Activated gamma-delta T cell treated with Interleukin-2 at 50 U/mL for 16 hours (primary cell): ENCODE results near the gene MRPL21.
"Not testable (repeated sequence)": the region's sequence is repeated elsewhere in the genome, so short reads cannot be mapped to it uniquely, and the experiment has no call there.

Experiments used
- DNase-seq: peaks from one replicate; pipeline ENCODE4 v3.0.0-alpha.2; 2020

MRPL21 gene

DNA sequence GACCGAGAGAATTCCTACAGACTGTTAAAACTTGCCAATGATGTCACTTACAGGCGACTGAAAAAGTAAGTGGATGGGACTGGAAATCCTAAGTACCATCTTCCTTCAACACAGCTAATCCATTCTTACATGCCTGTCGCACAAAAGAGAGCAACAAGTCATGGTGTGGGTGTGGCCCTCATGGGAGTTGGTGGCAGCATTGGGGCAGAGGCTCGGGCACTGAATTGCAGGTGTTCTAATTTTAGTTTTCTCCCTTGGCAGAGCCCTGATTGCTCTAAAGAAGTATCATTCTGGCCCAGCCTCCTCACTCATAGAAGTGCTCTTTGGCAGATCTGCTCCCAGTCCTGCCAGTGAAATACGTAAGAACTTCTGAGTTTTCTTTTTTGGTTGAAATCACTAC lies 4.6 kb upstream of the MRPL21 start:
- DNase-seq, result no peak

DNA sequence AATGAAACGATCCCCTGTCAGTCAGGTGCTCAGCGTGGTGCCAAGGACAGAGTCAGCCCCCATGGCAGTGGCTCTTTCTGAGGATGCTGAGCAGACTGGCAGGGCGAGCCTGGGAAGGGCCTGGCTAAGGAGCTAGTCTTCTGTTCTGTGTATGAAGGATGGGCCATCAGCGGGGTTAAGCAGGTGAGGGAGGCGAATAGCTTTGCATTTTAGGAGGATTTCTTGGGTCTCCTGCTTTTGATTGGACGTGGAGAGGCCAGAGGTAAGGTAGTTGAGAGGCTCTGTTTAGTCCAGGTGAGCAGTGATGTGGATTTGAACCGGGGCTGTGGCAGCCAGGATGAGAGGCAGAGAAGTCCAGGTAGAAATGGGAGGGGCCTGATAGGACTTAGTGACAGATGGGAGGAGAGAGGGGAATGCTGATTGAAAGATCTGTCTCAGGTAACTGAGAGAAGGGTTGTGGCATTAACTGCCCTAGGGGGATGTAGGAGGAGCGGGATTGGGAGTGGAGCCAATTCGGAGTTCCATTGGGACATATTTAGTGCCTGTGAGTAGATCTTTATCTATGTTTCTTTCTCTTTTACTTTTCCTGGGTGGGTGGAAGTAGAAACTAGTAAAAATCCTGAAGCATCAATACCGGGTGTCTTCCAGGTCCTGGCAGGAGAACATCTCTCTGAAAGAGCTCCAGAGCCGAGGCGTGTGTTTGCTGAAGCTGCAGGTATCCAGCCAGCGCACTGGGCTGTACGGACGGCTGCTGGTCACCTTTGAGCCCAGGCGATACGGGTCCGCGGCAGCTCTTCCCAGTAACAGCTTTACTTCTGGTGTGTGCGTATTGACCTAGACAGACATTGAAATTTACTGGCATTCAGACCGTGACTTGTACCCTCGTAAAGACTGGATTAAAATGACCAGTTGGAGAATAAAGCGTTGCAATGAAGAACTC lies 2.1 kb upstream of the MRPL21 start:
- DNase-seq, result no peak

DNA sequence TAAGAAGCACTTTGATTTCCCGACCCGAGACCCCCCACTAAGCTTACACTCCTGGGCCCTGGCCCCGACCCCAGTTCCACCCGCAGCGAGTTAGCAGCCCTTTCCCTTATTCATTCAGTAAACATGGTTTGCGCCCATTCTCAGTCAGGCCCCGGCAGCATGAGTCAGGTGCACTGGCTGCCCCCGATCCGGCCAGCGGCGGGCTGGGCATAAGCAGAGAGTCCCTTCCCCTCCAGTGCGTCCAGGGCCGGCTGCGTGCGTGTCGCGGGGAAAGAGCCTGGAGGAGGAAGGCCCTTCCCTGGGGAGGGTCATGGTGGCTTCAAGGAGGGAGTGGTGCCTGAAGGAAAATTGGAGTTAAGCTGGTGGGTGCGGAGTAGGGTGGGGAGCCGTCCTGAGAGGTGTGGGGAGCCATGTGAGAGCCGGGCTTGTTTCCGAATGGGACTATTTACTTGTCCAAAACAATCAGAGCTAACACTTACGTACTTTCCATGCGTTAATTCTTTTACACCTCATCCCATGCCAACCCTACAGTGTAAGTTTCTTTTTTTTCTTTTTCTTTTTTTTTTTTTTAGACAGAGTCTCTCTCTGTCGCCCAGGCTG lies 716 bp upstream of the MRPL21 start:
- DNase-seq, result peak; percentile 16

- DNase-seq, result no peak
These were observed 2.7 kb downstream of the MRPL21 start for GRCh38 chr11:68900835-68901381.

DNA sequence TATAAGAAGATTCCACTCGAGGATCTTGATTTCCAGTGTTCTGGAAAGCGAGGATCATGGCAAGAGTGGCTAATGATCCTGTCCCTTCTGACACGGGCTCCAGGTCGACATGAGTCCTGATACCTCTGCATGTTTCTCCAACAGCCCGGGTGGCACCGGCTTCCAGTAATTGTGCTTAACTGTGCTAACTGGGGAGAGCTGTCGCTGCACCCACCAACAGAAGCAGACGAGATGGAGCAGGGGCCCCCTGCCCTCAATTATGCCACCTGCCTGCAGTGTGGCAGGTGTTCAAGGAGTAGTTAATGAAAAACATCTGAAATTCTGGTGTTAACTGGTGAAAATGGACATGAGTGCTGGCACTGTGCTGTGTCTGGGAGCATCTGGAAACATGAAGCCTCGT lies 6.2 kb downstream of the MRPL21 start:
- no peak for DNase-seq

DNA sequence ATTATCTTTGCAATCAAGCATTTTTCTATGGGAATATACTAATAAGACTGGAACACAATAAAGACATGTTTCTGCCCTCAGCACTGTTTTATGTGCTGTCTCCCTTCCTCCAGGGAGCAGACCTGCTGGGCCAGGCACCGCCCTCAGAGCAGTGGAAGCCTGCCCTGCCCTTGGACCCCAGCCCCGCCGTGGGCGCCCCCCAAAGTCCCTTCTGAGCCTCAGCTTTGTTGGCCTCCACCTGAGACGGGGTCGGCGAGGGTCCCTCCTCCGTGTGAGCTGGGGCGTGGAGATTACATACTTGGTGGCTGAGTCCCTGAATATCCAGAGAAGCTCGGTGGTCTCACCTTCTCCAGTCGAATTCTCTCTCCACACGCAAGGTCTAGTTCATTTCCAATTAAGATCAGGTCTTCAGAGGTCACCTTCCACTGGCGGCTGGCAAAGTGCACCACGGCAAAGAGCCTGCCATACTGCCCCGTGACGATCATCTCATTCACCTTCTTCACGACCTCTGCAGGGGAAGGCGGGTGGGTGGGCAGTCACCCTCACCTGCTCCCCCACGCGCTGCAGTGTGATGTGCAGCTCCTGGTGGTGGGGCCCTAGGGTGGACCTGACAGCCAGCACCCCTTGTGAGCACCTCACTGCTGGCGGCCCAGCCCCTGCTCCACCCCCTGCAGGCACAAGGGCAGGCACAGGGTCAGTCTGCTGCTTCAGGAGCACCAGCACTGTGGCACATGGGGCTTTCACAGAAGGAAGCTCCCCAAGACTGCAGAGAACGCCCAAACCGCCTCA lies 7.3 kb downstream of the MRPL21 start:
- DNase-seq, result no peak

- DNase-seq, result no peak
These were observed 10.3 kb downstream of the MRPL21 start for GRCh38 chr11:68893282-68893681.

DNA sequence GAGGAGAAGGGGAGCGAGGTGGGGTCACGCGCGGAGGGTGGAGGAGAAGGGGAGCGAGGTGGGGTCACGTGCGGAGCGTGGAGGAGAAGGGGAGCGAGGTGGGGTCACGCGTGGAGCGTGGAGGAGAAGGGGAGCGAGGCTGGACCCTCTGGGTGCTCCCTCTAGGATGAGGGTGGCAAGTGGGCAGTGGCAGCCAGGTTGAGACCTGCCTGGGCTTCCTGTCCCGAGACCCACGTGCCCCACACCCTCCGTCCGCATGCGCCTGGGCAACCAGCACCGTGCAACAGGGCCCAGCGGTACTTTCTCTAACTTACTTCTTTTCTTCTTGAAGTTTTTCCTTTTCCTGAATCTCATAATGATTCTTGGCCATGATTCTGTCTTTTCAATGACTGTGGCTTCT lies 11.1 kb downstream of the MRPL21 start:
- no peak for DNase-seq

- DNase-seq, result no peak
These were observed 12.2 kb downstream of the MRPL21 start for GRCh38 chr11:68891351-68891948.

DNA sequence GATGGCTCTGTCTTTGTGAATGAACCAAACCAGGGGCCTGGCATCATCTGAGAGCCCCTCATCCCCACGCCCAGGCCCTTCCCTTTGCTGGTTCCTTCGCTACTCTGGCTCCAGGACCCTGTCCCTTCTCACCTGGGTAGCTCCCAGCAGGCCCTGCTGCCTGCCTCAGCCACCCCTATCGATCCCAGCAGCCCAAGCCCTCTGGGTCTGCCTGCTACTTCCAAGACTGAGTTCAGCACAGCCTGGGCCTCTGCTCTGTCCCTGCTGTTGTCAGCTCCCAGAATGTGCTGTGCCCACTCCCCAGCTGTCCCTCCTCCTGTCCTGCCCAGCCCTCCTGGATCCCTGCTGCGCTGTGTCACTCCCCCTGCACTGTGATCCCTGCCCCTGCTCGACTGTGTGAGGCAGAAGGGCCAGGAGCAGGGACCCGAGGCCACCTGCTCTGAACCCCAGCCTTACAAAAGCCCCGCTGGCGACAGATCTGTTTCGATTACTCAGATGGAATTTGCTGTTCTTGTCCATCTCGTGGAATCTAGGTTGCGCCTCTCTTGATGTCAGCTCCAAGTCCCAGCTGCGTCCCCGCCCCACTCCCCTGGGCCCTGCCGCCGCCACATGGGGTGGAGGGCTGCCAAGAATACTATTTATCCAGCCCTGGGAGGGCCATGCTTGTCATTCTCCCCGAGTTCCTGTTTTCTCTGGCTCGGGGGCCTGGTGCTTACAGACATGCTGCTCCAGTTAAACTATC lies 13.0 kb downstream of the MRPL21 start:
- no peak for DNase-seq

GRCh38 chr11:68889948-68890446 lies 13.6 kb downstream of the MRPL21 start:
- DNase-seq, result no peak

GRCh38 chr11:68884827-68885226 lies 18.8 kb downstream of the MRPL21 start:
- not testable (repeated sequence) for DNase-seq

GRCh38 chr11:68882391-68882790 lies 21.2 kb downstream of the MRPL21 start:
- no peak for DNase-seq

- DNase-seq, result no peak
These were observed 22.3 kb downstream of the MRPL21 start for GRCh38 chr11:68881320-68881719.

DNA sequence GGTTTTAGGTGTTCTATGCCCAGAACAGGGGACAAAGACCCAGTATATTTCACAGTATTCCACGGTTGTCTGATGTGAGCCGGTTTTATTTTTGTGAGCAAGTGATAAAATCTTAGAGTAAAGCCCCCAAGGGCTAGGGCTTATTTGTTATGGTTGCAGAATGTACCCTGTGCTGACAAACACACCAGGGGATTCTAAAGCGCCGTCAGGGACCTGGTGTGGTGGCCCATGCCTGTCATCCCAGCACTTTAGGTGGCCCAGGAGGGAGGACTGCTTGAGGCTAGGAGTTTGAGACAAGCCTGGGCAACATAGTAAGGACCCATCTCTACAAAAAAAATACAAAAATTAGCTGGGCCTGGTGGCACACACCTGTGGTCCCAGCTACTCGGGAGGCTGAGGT lies 22.8 kb downstream of the MRPL21 start:
- no peak for DNase-seq

GRCh38 chr11:68878022-68878421 lies 25.6 kb downstream of the MRPL21 start:
- DNase-seq, result no peak

GRCh38 chr11:68872216-68873003 lies 31.2 kb downstream of the MRPL21 start:
- no peak for DNase-seq

GRCh38 chr11:68870470-68870869 lies 33.2 kb downstream of the MRPL21 start:
- no peak for DNase-seq

- no peak for DNase-seq
These were observed 35.3 kb downstream of the MRPL21 start for GRCh38 chr11:68868221-68868835.

- no peak for DNase-seq
These were observed 36.6 kb downstream of the MRPL21 start for GRCh38 chr11:68867066-68867465.

GRCh38 chr11:68865241-68865640 lies 38.4 kb downstream of the MRPL21 start:
- DNase-seq, result no peak
